T47D (cell line): ENCODE data around the gene ADRA2A.

Experiments used
- DNase-seq, 2 experiments: peaks; one replicate each; pipeline versions ENCODE4 v3.0.0 to v3.0.0-alpha.2; 2011 to 2012; ENCODE audit warnings: low read depth in 1 of 2, low spot score in 1 of 2
- JUND ChIP-seq: IDR thresholded peaks from 2 replicates; pipeline ENCODE4 v1.6.1; 2012; ENCODE audit warnings: low read depth
- in situ Hi-C: cut with HindIII; loops from 2 replicates; pipeline ENCODE4 v1.10.0; 2016; ENCODE audit warnings: low sequenced_read_pairs, low pct_unique_long_range_greater_than_20kb

ADRA2A gene

GRCh38 chr10:111107023-111107422, 30.2 kb downstream of the ADRA2A start:
- no peak for TF ChIP-seq JUND
- in situ Hi-C loops: no loop called here
- DNase-seq: peak in 1 of 2 experiments; percentile 60

GRCh38 chr10:111107846-111108245, 31.0 kb downstream of the ADRA2A start:
- no peak for TF ChIP-seq JUND
- DNase-seq: peak in 1 of 2 experiments; percentile 91
- in situ Hi-C loops: no loop called here

- in situ Hi-C loops: no loop called here
- DNase-seq: peak in 1 of 2 experiments; percentile 29
- no peak for TF ChIP-seq JUND
Observed at GRCh38 chr10:111108441-111108840, 31.6 kb downstream of the ADRA2A start.

GRCh38 chr10:111109501-111110242, 32.8 kb downstream of the ADRA2A start:
- TF ChIP-seq JUND: no peak
- in situ Hi-C loops: no loop called here
- peak; percentile 21 to 73 for DNase-seq

GRCh38 chr10:111110771-111111170, 33.9 kb downstream of the ADRA2A start:
- in situ Hi-C loops: no loop called here
- no peak for DNase-seq
- no peak for TF ChIP-seq JUND

GRCh38 chr10:111112333-111112732, 35.5 kb downstream of the ADRA2A start:
- no peak for TF ChIP-seq JUND
- in situ Hi-C loops: no loop called here
- no peak for DNase-seq

GRCh38 chr10:111113238-111113960, 36.6 kb downstream of the ADRA2A start:
- DNase-seq: no peak
- no peak for TF ChIP-seq JUND
- in situ Hi-C loops: no loop called here

GRCh38 chr10:111113961-111114757, 37.3 kb downstream of the ADRA2A start:
- in situ Hi-C loops: no loop called here
- no peak for DNase-seq
- TF ChIP-seq JUND: no peak

- no peak for TF ChIP-seq JUND
- no peak for DNase-seq
- in situ Hi-C loops: no loop called here
Observed at GRCh38 chr10:111114758-111115500, 38.1 kb downstream of the ADRA2A start.

GRCh38 chr10:111116211-111116610, 39.4 kb downstream of the ADRA2A start:
- no peak for DNase-seq
- in situ Hi-C loops: no loop called here
- TF ChIP-seq JUND: no peak

- no peak for TF ChIP-seq JUND
- no peak for DNase-seq
- in situ Hi-C loops: no loop called here
Observed at GRCh38 chr10:111116762-111117445, 40.1 kb downstream of the ADRA2A start.
